Measurements from ENCODE around the gene LMOD2.

The LMOD2 gene

DNA sequence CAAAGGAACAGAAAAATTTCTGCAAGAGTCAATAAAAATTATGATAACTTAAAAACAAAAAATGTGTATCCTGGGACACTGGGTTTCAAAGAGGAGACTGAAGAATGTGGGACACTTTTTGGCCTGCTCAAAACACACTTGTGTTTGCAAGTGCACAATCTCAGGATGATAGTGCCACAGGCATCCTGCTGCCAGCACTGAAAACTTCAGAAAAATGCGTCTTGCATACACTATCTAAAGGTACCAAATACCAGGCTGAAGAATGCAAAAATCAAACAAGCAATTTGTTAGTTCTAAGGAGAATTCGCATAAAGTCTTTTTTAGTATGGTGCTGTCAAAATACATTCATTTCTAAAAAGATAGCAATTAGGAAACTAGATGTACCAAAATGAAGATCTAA is 55.0 kb downstream of the LMOD2 start:
- no peak for DNase-seq (ENCODE audit: low read depth)
- H3K4me3 ChIP-seq (ENCODE audit: low read depth, low read length): no peak overlapping the region
- TF ChIP-seq, protein P1, sequence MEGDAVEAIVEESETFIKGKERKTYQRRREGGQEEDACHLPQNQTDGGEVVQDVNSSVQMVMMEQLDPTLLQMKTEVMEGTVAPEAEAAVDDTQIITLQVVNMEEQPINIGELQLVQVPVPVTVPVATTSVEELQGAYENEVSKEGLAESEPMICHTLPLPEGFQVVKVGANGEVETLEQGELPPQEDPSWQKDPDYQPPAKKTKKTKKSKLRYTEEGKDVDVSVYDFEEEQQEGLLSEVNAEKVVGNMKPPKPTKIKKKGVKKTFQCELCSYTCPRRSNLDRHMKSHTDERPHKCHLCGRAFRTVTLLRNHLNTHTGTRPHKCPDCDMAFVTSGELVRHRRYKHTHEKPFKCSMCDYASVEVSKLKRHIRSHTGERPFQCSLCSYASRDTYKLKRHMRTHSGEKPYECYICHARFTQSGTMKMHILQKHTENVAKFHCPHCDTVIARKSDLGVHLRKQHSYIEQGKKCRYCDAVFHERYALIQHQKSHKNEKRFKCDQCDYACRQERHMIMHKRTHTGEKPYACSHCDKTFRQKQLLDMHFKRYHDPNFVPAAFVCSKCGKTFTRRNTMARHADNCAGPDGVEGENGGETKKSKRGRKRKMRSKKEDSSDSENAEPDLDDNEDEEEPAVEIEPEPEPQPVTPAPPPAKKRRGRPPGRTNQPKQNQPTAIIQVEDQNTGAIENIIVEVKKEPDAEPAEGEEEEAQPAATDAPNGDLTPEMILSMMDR (IDR thresholded peaks at IDR 0.05; ENCODE audit: low read depth, low read length, missing control alignments): no peak

DNA sequence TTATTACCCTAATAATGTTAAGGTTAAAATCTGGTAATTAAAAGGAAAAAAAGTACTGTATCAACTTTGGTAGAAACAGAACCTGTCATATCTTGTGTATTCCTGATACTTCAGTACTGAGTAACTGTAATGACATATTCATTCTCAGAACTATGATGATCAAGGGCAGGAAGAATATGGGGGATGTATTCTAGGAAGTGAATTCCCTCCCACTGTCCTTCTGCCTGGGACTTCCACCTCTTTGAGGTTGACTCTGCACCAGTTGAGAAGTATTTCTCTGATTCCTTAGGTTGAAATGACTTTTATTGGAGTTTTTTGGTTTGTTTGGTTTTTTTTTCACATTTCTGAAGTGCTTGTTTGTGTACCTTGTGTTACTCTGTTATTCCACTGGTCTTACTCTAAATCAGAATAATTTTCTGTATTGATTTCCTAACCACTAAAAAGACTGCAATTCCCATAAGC is 56.2 kb downstream of the LMOD2 start:
- no peak overlapping the region for H3K4me3 ChIP-seq (ENCODE audit: low read depth, low read length)
- TF ChIP-seq, protein P1 (IDR thresholded peaks at IDR 0.05; ENCODE audit: low read depth, low read length, missing control alignments): no peak
- DNase-seq (ENCODE audit: low read depth): no peak

DNA sequence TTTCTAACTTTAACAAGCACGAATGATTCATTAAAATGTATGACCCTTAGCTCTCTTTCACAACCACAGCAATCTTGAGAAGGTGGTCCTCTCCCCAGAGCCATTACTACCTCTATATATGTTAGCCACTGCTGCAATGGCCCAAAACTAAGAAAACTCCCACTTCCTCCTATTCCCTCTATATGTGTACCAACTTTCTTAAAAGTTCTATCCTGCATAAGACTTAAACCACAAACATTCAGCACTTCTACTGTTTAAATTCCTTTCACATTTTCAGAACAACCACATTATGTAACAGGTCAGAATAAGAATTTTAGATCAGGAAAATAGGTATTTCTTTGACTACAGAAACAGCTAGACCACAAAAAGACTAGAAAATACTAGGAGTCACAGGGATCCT is 57.0 kb downstream of the LMOD2 start:
- H3K4me3 ChIP-seq (ENCODE audit: low read depth, low read length): no peak overlapping the region
- TF ChIP-seq, protein P1 (IDR thresholded peaks at IDR 0.05; ENCODE audit: low read depth, low read length, missing control alignments): no peak
- no peak for DNase-seq (ENCODE audit: low read depth)
